Loucy (cell line): ENCODE measurements around the gene CRYBB1.
A peak's percentile ranks its signal among the peaks of the same experiment; 100 is the strongest.

Source experiments
- H2AFZ ChIP-seq: fragments of 200-600 bp; sonication (generic); 2 replicates; pipeline ENCODE4 v1.6.0; 2016; ENCODE audit warnings: antibody characterized with exemption, mild to moderate bottlenecking, low read length, moderate library complexity
- H3F3A ChIP-seq: fragments of 200-600 bp; 2 replicates; pipeline ENCODE4 v1.6.0; 2016; ENCODE audit warnings: antibody characterized with exemption, low read depth, mild to moderate bottlenecking
- H3K27me3 ChIP-seq: fragments of 200-600 bp; sonication (generic); 2 replicates; pipeline ENCODE4 v1.6.1; 2014; ENCODE audit warnings: low read length, mild to moderate bottlenecking; ENCODE audit not compliant: insufficient read depth, poor library complexity, severe bottlenecking
- H3K36me3 ChIP-seq: fragments of 200-600 bp; sonication (generic); 2 replicates; pipeline ENCODE4 v1.6.1; 2016; ENCODE audit warnings: low read length; ENCODE audit not compliant: insufficient read depth
- H3K4me1 ChIP-seq: fragments of 200-600 bp; sonication (generic); 2 replicates; pipeline ENCODE4 v1.5.1; 2014; ENCODE audit warnings: low read length, mild to moderate bottlenecking; ENCODE audit not compliant: insufficient read depth, poor library complexity, severe bottlenecking
- H3K4me2 ChIP-seq: fragments of 200-600 bp; sonication (generic); 2 replicates; pipeline ENCODE4 v1.6.0; 2014; ENCODE audit warnings: antibody characterized with exemption, low read length, low read depth, mild to moderate bottlenecking; ENCODE audit not compliant: poor library complexity, severe bottlenecking
- H3K4me3 ChIP-seq: fragments of 200-600 bp; sonication (generic); 2 replicates; pipeline ENCODE4 v1.5.1; 2014; ENCODE audit warnings: low read length, mild to moderate bottlenecking, mixed read lengths; ENCODE audit not compliant: poor library complexity, severe bottlenecking
- H3K79me2 ChIP-seq: fragments of 200-600 bp; sonication (generic); 2 replicates; pipeline ENCODE4 v1.6.1; 2014; ENCODE audit warnings: low read length; ENCODE audit not compliant: insufficient read depth
- H3K9ac ChIP-seq: fragments of 200-600 bp; sonication (generic); 2 replicates; pipeline ENCODE4 v1.6.0; 2014; ENCODE audit warnings: mild to moderate bottlenecking, low read depth, low read length, moderate library complexity; ENCODE audit not compliant: poor library complexity, severe bottlenecking
- H3K9me2 ChIP-seq: fragments of 200-600 bp; sonication (generic); replicated peaks from 2 replicates; pipeline ENCODE4 v1.6.1; 2016; ENCODE audit warnings: low read depth, low read length, mixed read lengths
- H3K9me3 ChIP-seq: fragments of 200-600 bp; sonication (generic); 2 replicates; pipeline ENCODE4 v1.6.1; 2014; ENCODE audit warnings: mild to moderate bottlenecking, antibody characterized with exemption, low read length, low read depth; ENCODE audit not compliant: insufficient read depth
- H4K20me1 ChIP-seq: fragments of 200-600 bp; sonication (generic); 2 replicates; pipeline ENCODE4 v1.6.0; 2014; ENCODE audit warnings: antibody characterized with exemption, low read length, mild to moderate bottlenecking; ENCODE audit not compliant: insufficient read depth, poor library complexity, severe bottlenecking
- CTCF ChIP-seq: fragments of 200-600 bp; sonication (generic); conservative IDR thresholded peaks from 2 replicates; pipeline ENCODE4 v1.5.1; 2014; ENCODE audit warnings: mild to moderate bottlenecking, antibody characterized with exemption, low read length
- EZH2phosphoT487 ChIP-seq: fragments of 200-600 bp; IDR thresholded peaks from 2 replicates; pipeline ENCODE4 v1.6.1; 2018; ENCODE audit warnings: antibody characterized with exemption, mild to moderate bottlenecking, moderate library complexity, borderline replicate concordance

CRYBB1 gene

GRCh38 chr22:26617271-26618199 is at the start of gene CRYBB1:
Gene CRYBB1, minus strand, starts transcription at chr22:26618027. Its CDS starts 1,708 bp downstream, at chr22:26616319.
- H3K36me3 ChIP-seq = no peaks in the 10 kb centered on the region
- no peaks in the 10 kb centered on the region for H3K9me2 ChIP-seq
- no peaks in the 10 kb centered on the region for H3K79me2 ChIP-seq
- H2AFZ ChIP-seq = peak within 1 kb of the TSS; percentile 80
- H3K4me1 ChIP-seq = peaks cover 18% of the 10 kb centered on the region
- no peaks in the 10 kb centered on the region for H3F3A ChIP-seq
- H3K4me3 ChIP-seq = no peak within 1 kb of the TSS
- H4K20me1 ChIP-seq = no peaks in the 10 kb centered on the region
- peak within 1 kb of the TSS; percentile 34 for H3K9ac ChIP-seq
- no peaks in the 10 kb centered on the region for H3K9me3 ChIP-seq
- H3K4me2 ChIP-seq = peak within 1 kb of the TSS; percentile 17
- TF ChIP-seq CTCF (no peak), EZH2phosphoT487 (no peak)
- H3K27me3 ChIP-seq = no peaks in the 10 kb centered on the region

GRCh38 chr22:26667140-26667539 is 49.3 kb upstream of the CRYBB1 start:
- Histone ChIP-seq H3K4me1 (peaks cover 27% of the 10 kb centered on the region), H3K36me3 (no peaks in the 10 kb centered on the region)

GRCh38 chr22:26665813-26666231 is 48.0 kb upstream of the CRYBB1 start:
- TF ChIP-seq CTCF (no peak), EZH2phosphoT487 (no peak)
- Histone ChIP-seq H4K20me1 (no peaks in the 10 kb centered on the region), H3K4me1 (peaks cover 14% of the 10 kb centered on the region), H3K4me3 (no peak overlapping the region), H3K27me3 (no peaks in the 10 kb centered on the region), H3K9me3 (no peaks in the 10 kb centered on the region), H3K9ac (no peak overlapping the region), H3F3A (no peaks in the 10 kb centered on the region), H2AFZ (peak overlapping the region; percentile 91; the same call in 1 of the 2 replicates), H3K36me3 (no peaks in the 10 kb centered on the region), H3K4me2 (no peak overlapping the region), H3K9me2 (no peaks in the 10 kb centered on the region), H3K79me2 (no peaks in the 10 kb centered on the region)

More at GRCh38 chr22:26667140-26667539, 49.3 kb upstream of the CRYBB1 start:
- no peak overlapping the region for H3K4me3 ChIP-seq
- H3K4me2 ChIP-seq = no peak overlapping the region
- no peak overlapping the region for H2AFZ ChIP-seq
- H3K9ac ChIP-seq = no peak overlapping the region
- H4K20me1 ChIP-seq = no peaks in the 10 kb centered on the region
- no peaks in the 10 kb centered on the region for H3K79me2 ChIP-seq
- no peaks in the 10 kb centered on the region; the same call in 1 of the 2 replicates for H3F3A ChIP-seq
- no peaks in the 10 kb centered on the region for H3K9me2 ChIP-seq
- H3K9me3 ChIP-seq = no peaks in the 10 kb centered on the region
- TF ChIP-seq CTCF = no peak
- no peak for TF ChIP-seq EZH2phosphoT487
- H3K27me3 ChIP-seq = no peaks in the 10 kb centered on the region
